Lung (tissue), 12 donors: ENCODE measurements around the gene NECAP2. TPM values are rescaled to one million over a fixed set of nuclear protein-coding genes. Genes with fewer than 3 reads are reported as not detected.

Experiments
- ATAC-seq: fragments of 200-7000 bp; cut with Tn5 transposase; one replicate; pipeline ENCODE4 v1.9.1; 2020; ENCODE audit warnings: moderate number of reproducible peaks; ENCODE audit not compliant: insufficient read depth, low FRiP score
- DNase-seq, 3 donors: peaks; one replicate each; pipeline ENCODE4 v3.0.0-alpha.2; 2013 to 2017
- H3K27ac ChIP-seq, 2 donors: one replicate each; pipeline ENCODE4 v1.5.1; 2013; ENCODE audit warnings: mild to moderate bottlenecking in 2 of 2, moderate library complexity in 2 of 2, control low read depth in 1 of 2, inconsistent platforms in 1 of 2, low read depth in 1 of 2, low read length in 1 of 2
- H3K27me3 ChIP-seq, 3 donors: one replicate each; pipeline ENCODE4 v1.5.1; 2013; ENCODE audit warnings: low read length in 2 of 3; ENCODE audit not compliant: control insufficient read depth in 3 of 3, insufficient read depth in 3 of 3
- H3K36me3 ChIP-seq, 4 donors: one replicate each; pipeline ENCODE4 v1.5.1; 2013; ENCODE audit warnings: low read length in 4 of 4, mild to moderate bottlenecking in 1 of 4, moderate library complexity in 1 of 4; ENCODE audit not compliant: control insufficient read depth in 4 of 4, insufficient read depth in 4 of 4
- H3K4me1 ChIP-seq, 5 donors: one replicate each; pipeline ENCODE4 v1.5.1; 2013; ENCODE audit warnings: low read length in 5 of 5, mild to moderate bottlenecking in 2 of 5, moderate library complexity in 1 of 5; ENCODE audit not compliant: control insufficient read depth in 5 of 5, insufficient read depth in 5 of 5
- H3K4me3 ChIP-seq: one replicate; pipeline ENCODE4 v1.5.1; 2013; ENCODE audit warnings: mild to moderate bottlenecking, control low read depth, moderate library complexity
- H3K9ac ChIP-seq, 2 donors: one replicate each; pipeline ENCODE4 v1.5.1; 2013; ENCODE audit warnings: low read length in 2 of 2, control low read depth in 1 of 2; ENCODE audit not compliant: insufficient read depth in 1 of 2
- H3K9me3 ChIP-seq, 4 donors: one replicate each; pipeline ENCODE4 v1.5.1; 2013; ENCODE audit warnings: low read length in 3 of 4, mild to moderate bottlenecking in 1 of 4, moderate library complexity in 1 of 4; ENCODE audit not compliant: control insufficient read depth in 4 of 4, insufficient read depth in 3 of 4
- CTCF ChIP-seq: IDR thresholded peaks from 2 replicates; pipeline ENCODE4 v1.5.1; 2012; ENCODE audit warnings: mild to moderate bottlenecking; ENCODE audit errors: control extremely low read depth, extremely low read depth
- WGBS, 2 donors: extraction: QIAGEN DNeasy Blood & Tissue Kit; methylation state at CpG; one replicate each; pipeline ENCODE4 v1.1.7; 2013; 5-methylcytosine and 5-hydroxymethylcytosine counted together
- polyA plus RNA-seq, 2 donors: library from polyadenylated mRNA; stranded (reverse); fragments of 200-250 nt; gene quantifications; one replicate each; pipeline ENCODE4 v1.2.1, GENCODE V29; 2013
- total RNA-seq, 2 donors: library from RNA; depleted of rRNA in 1 of 2; stranded (reverse); fragments of >200 nt in 1 of 2; gene quantifications; one replicate each; pipeline ENCODE4 v1.2.1, GENCODE V29; 2014 to 2021
- donor health status: control.
- donor health status: control.
- donor health status: Bipolar disorder and iron deficiency.
- donor health status: healthy.
- donor health status: DM: yes; HTN: yes; CAD: no.

Gene NECAP2
- total and polyA plus RNA-seq, 4 donors: 42.8 to 83.8 (median 76.9) TPM

GRCh38 chr1:16433030-16433429 is 7.5 kb upstream of the NECAP2 start:
- WGBS, 2 donors: 49 to 60% methylated on average over 9 of the region's 9 CpGs
- no peak for ATAC-seq

GRCh38 chr1:16434007-16434406 is 6.5 kb upstream of the NECAP2 start:
- Histone ChIP-seq H3K4me1 (no peaks in the 10 kb centered on the region), H3K27me3 (no peaks in the 10 kb centered on the region), H3K9me3 (no peaks in the 10 kb centered on the region), H3K36me3 (no peaks in the 10 kb centered on the region), H3K4me3 (no peak overlapping the region), H3K9ac (no peak overlapping the region), H3K27ac (no peak overlapping the region)
- DNase-seq (no peak), ATAC-seq (no peak)
- whole genome bisulfite sequencing, 2 donors: 97% methylated on average over 4 of the region's 4 CpGs
- TF ChIP-seq CTCF: no peak

More at GRCh38 chr1:16433030-16433429, 7.5 kb upstream of the NECAP2 start:
- TF ChIP-seq CTCF: no peak
- H3K27me3 ChIP-seq: no peaks in the 10 kb centered on the region
- no peaks in the 10 kb centered on the region for H3K9me3 ChIP-seq
- DNase-seq: peak in 1 of 3 donors; percentile 16
- H3K27ac ChIP-seq: no peak overlapping the region
- H3K4me1 ChIP-seq: no peaks in the 10 kb centered on the region
- H3K4me3 ChIP-seq: no peak overlapping the region
- no peaks in the 10 kb centered on the region for H3K36me3 ChIP-seq
- no peak overlapping the region for H3K9ac ChIP-seq

- TF ChIP-seq CTCF: no peak
- Histone ChIP-seq H3K27ac (no peak overlapping the region), H3K4me1 (no peaks in the 10 kb centered on the region), H3K4me3 (no peak overlapping the region), H3K36me3 (no peaks in the 10 kb centered on the region), H3K9ac (no peak overlapping the region), H3K27me3 (no peaks in the 10 kb centered on the region), H3K9me3 (no peaks in the 10 kb centered on the region)
- ATAC-seq (no peak), DNase-seq (no peak)
- WGBS, 2 donors: 63 to 70% methylated on average over 2 of the region's 2 CpGs
These were observed 6.0 kb upstream of the NECAP2 start for GRCh38 chr1:16434501-16434900.

- Histone ChIP-seq H3K4me3 (no peak within 1 kb of the TSS), H3K27ac (no peak within 1 kb of the TSS), H3K27me3 (no peaks in the 10 kb centered on the region), H3K4me1 (peaks cover 0 to 8% (median 4%) of the 10 kb centered on the region in 5 donors), H3K9ac (no peak within 1 kb of the TSS), H3K9me3 (no peaks in the 10 kb centered on the region), H3K36me3 (peaks cover 0 to 6% (median 0%) of the 10 kb centered on the region in 4 donors)
- no peak for ATAC-seq
- WGBS, 2 donors: 75 to 88% methylated on average over 3 of the region's 3 CpGs
- TF ChIP-seq CTCF: no peak
- DNase-seq: no peak
These were observed 3.5 kb upstream of the NECAP2 start, which contains the start of gene SPATA21 for GRCh38 chr1:16436946-16437474. Gene SPATA21 (minus strand): TSS chr1:16437424. CDS start chr1:16431371, 6,053 bp downstream.
